H9 (cell line): Measurements from ENCODE around the gene MADCAM1. TPM values are rescaled to one million over a fixed set of nuclear protein-coding genes. Genes with fewer than 3 reads are reported as not detected.

Source experiments
- DNase-seq: peaks from one replicate; pipeline ENCODE4 v3.0.0-alpha.2; 2017
- H2AFZ ChIP-seq: one replicate; pipeline ENCODE4 v1.6.1; 2013; ENCODE audit warnings: mild to moderate bottlenecking, low read length, control low read depth, moderate library complexity
- H2AK5ac ChIP-seq: 2 replicates; pipeline ENCODE4 v1.6.1; 2013; ENCODE audit warnings: low read length, control low read depth, mixed read lengths; ENCODE audit not compliant: insufficient read length
- H2BK120ac ChIP-seq: one replicate; pipeline ENCODE4 v1.6.1; 2013; ENCODE audit warnings: low read depth, mild to moderate bottlenecking, low read length, control low read depth, inconsistent platforms; ENCODE audit not compliant: poor library complexity, severe bottlenecking
- H2BK12ac ChIP-seq: 2 replicates; pipeline ENCODE4 v1.6.1; 2013; ENCODE audit warnings: low read length, control low read depth, mixed read lengths, low read depth; ENCODE audit not compliant: insufficient read length
- H2BK15ac ChIP-seq: 2 replicates; pipeline ENCODE4 v1.6.1; 2013; ENCODE audit warnings: low read depth, low read length, control low read depth
- H2BK20ac ChIP-seq: one replicate; pipeline ENCODE4 v1.6.1; 2013; ENCODE audit warnings: low read depth, mild to moderate bottlenecking, low read length, control low read depth, inconsistent platforms; ENCODE audit not compliant: poor library complexity, severe bottlenecking
- H2BK5ac ChIP-seq: 2 replicates; pipeline ENCODE4 v1.6.1; 2013; ENCODE audit warnings: low read length, control low read depth, mixed read lengths; ENCODE audit not compliant: insufficient read length
- H3K14ac ChIP-seq: 2 replicates; pipeline ENCODE4 v1.6.1; 2013; ENCODE audit warnings: low read length, control low read depth; ENCODE audit not compliant: insufficient read depth
- H3K18ac ChIP-seq: 2 replicates; pipeline ENCODE4 v1.6.1; 2013; ENCODE audit warnings: low read depth, mild to moderate bottlenecking, mixed read lengths, low read length, control low read depth; ENCODE audit not compliant: insufficient read length
- H3K23ac ChIP-seq: 2 replicates; pipeline ENCODE4 v1.6.1; 2013; ENCODE audit warnings: low read length, control low read depth, mixed read lengths, low read depth; ENCODE audit not compliant: insufficient read length
- H3K23me2 ChIP-seq: 2 replicates; pipeline ENCODE4 v1.6.1; 2013; ENCODE audit warnings: low read depth, mild to moderate bottlenecking, mixed read lengths, low read length, control low read depth; ENCODE audit not compliant: insufficient read length, poor library complexity, severe bottlenecking
- H3K27ac ChIP-seq: 2 replicates; pipeline ENCODE4 v1.5.1; 2013; ENCODE audit warnings: low read length, control low read depth, mixed read lengths, low read depth; ENCODE audit not compliant: insufficient read length
- H3K27me3 ChIP-seq: 2 replicates; pipeline ENCODE4 v1.6.1; 2013; ENCODE audit warnings: low read length, control low read depth, inconsistent platforms; ENCODE audit not compliant: insufficient read depth
- H3K4ac ChIP-seq: 2 replicates; pipeline ENCODE4 v1.6.1; 2013; ENCODE audit warnings: low read depth, mild to moderate bottlenecking, control low read depth, inconsistent platforms, low read length, moderate library complexity
- H3K4me1 ChIP-seq: 2 replicates; pipeline ENCODE4 v1.6.1; 2013; ENCODE audit warnings: low read length, control low read depth, inconsistent platforms; ENCODE audit not compliant: insufficient read depth
- H3K4me2 ChIP-seq: 2 replicates; pipeline ENCODE4 v1.6.1; 2013; ENCODE audit warnings: low read length, control low read depth, mixed read lengths; ENCODE audit not compliant: insufficient read length, insufficient read depth
- H3K56ac ChIP-seq: 2 replicates; pipeline ENCODE4 v1.6.1; 2013; ENCODE audit warnings: low read depth, mild to moderate bottlenecking, mixed read lengths, low read length, control low read depth; ENCODE audit not compliant: insufficient read length
- H3K79me1 ChIP-seq: 2 replicates; pipeline ENCODE4 v1.6.1; 2013; ENCODE audit warnings: low read depth, mild to moderate bottlenecking, moderate library complexity, low read length, control low read depth, inconsistent platforms; ENCODE audit not compliant: insufficient read depth, poor library complexity, severe bottlenecking
- H3K79me2 ChIP-seq: 2 replicates; pipeline ENCODE4 v1.6.1; 2013; ENCODE audit warnings: low read length, control low read depth, inconsistent platforms; ENCODE audit not compliant: insufficient read depth
- H3K9ac ChIP-seq: 2 replicates; pipeline ENCODE4 v1.6.1; 2013; ENCODE audit warnings: low read length, control low read depth, mixed read lengths; ENCODE audit not compliant: insufficient read length; ENCODE audit errors: extremely low read depth
- H3K9me3 ChIP-seq: one replicate; pipeline ENCODE4 v1.6.1; 2013; ENCODE audit warnings: low read depth, low read length, inconsistent platforms; ENCODE audit not compliant: control insufficient read depth
- H3T11ph ChIP-seq: one replicate; pipeline ENCODE4 v1.6.1; 2013; ENCODE audit warnings: mild to moderate bottlenecking, low read length, control low read depth, inconsistent platforms
- H4K20me1 ChIP-seq: one replicate; pipeline ENCODE4 v1.6.1; 2013; ENCODE audit not compliant: control insufficient read depth, insufficient read length, insufficient read depth
- H4K5ac ChIP-seq: 2 replicates; pipeline ENCODE4 v1.6.1; 2013; ENCODE audit warnings: low read depth, mild to moderate bottlenecking, mixed read lengths, low read length, control low read depth; ENCODE audit not compliant: insufficient read length
- H4K8ac ChIP-seq: replicated peaks from 2 replicates; pipeline ENCODE4 v1.6.1; 2013; ENCODE audit warnings: low read length, control low read depth, mixed read lengths, low read depth; ENCODE audit not compliant: insufficient read length
- H4K91ac ChIP-seq: 2 replicates; pipeline ENCODE4 v1.6.1; 2013; ENCODE audit warnings: low read depth, mild to moderate bottlenecking, moderate library complexity, mixed read lengths, low read length, control low read depth; ENCODE audit not compliant: insufficient read length
- H3K27ac Mint-ChIP-seq, 3 experiments: 2 replicates in 2 of 3; 3 replicates in 1 of 3; pipeline ENCODE4 v1.8.0; 2020 to 2021; ENCODE audit warnings: mixed read lengths in 3 of 3, mild to moderate bottlenecking in 1 of 3, moderate library complexity in 1 of 3
- H3K27me3 Mint-ChIP-seq: 2 replicates; pipeline ENCODE4 v1.8.0; 2021; ENCODE audit warnings: low read depth, mild to moderate bottlenecking, moderate library complexity, mixed read lengths
- H3K36me3 Mint-ChIP-seq, 3 experiments: 2 replicates in 2 of 3; 3 replicates in 1 of 3; pipeline ENCODE4 v1.8.0; 2020 to 2021; ENCODE audit warnings: low read depth in 3 of 3, mixed read lengths in 3 of 3; ENCODE audit not compliant: insufficient read depth in 1 of 3
- H3K4me1 Mint-ChIP-seq, 2 experiments: 2 replicates each; pipeline ENCODE4 v1.8.0; 2020; ENCODE audit warnings: mixed read lengths in 2 of 2
- H3K4me3 Mint-ChIP-seq, 2 experiments: 2 replicates in 1 of 2; 3 replicates in 1 of 2; pipeline ENCODE4 v1.8.0; 2020 to 2021; ENCODE audit warnings: mild to moderate bottlenecking in 2 of 2, mixed read lengths in 2 of 2, moderate library complexity in 1 of 2
- H3K9me3 Mint-ChIP-seq, 2 experiments: 2 replicates in 1 of 2; 3 replicates in 1 of 2; pipeline ENCODE4 v1.8.0; 2020; ENCODE audit warnings: mild to moderate bottlenecking in 2 of 2, mixed read lengths in 2 of 2, moderate library complexity in 1 of 2
- CTCF ChIP-seq: fragments of 200-600 bp; sonication (generic); conservative IDR thresholded peaks from 3 replicates; pipeline ENCODE4 v1.8.0; 2021; ENCODE audit warnings: antibody characterized with exemption, mild to moderate bottlenecking
- WGBS: extraction: QIAGEN DNeasy Blood & Tissue Kit; methylation state at CpG from one replicate; pipeline ENCODE4 v1.1.7; 2013; ENCODE audit warnings: missing lambda C conversion rate, low lambda C conversion rate, mixed read lengths; ENCODE audit not compliant: insufficient read length; ENCODE audit errors: extremely low coverage; 5-methylcytosine and 5-hydroxymethylcytosine counted together
- total RNA-seq: library from RNA; stranded (reverse); gene quantifications from 2 replicates; pipeline ENCODE4 v1.2.1, GENCODE V29; 2021

The MADCAM1 gene
- total RNA-seq, 1 experiment from 2014 or later = 1.2 TPM

DNA sequence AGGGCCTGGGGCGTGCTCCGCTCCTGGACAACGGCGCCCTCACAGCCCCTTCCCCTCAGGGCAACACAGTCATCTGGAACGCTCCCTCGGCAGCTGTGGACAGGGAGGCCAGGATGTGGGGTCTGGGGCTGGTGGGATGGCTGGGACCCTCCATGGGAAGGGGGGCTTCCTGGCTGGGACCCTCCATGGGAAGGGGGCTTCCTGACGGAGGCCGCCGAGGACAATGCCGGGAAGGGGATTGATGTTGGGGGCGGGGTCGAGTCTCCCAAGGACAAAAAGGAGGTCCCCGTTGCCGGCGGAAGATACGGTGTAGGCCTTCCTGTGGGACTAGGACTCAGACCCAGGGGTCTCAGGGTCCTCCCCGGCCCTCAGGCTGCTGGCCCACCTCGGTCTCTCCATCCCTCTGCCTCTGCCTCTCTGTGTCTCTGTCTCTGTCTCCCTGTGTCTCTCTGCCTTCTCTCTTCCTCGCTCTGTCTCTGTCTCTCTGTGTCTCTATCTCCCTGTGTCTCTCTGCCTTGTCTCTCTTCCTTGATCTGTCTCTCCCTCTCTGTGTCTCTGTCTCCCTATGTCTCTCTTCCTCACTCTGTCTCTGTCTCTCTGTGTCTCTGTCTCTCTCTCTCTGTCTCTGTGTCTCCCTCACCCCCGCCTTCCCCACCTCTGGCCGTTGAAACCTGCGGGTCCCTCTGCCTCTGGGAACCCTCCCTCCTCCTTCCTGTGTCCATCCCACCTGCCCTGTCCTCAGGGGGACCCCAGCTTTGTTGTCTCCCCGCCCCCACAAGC lies 2.7 kb upstream of the MADCAM1 start:
- Histone ChIP-seq H2AK5ac (no peak overlapping the region), H3K14ac (no peak overlapping the region), H4K20me1 (no peaks in the 10 kb centered on the region), H3K27me3 (peaks cover 9% of the 10 kb centered on the region; the same call in 1 of the 2 replicates), H3K23me2 (peaks cover 11% of the 10 kb centered on the region), H3T11ph (no peak overlapping the region), H2BK20ac (no peak overlapping the region), H4K91ac (no peak overlapping the region), H3K27ac (no peak overlapping the region), H2BK120ac (no peak overlapping the region), H2AFZ (no peak overlapping the region), H3K4me2 (no peak overlapping the region), H4K8ac (no peak overlapping the region), H2BK5ac (no peak overlapping the region), H3K9ac (no peak overlapping the region), H2BK12ac (no peak overlapping the region), H3K79me2 (no peaks in the 10 kb centered on the region), H3K4me1 (no peaks in the 10 kb centered on the region), H2BK15ac (no peak overlapping the region), H4K5ac (no peak overlapping the region), H3K4ac (no peak overlapping the region), H3K18ac (no peak overlapping the region), H3K79me1 (no peaks in the 10 kb centered on the region), H3K23ac (no peak overlapping the region), H3K56ac (no peak overlapping the region), H3K9me3 (no peaks in the 10 kb centered on the region)
- no CpG with 5 or more reads among the region's 23 CpGs for WGBS
- H3K4me1 Mint-ChIP-seq = peaks cover 0 to 18% of the 10 kb centered on the region in 2 experiments; a peak in 2 of 4 replicates
- H3K9me3 Mint-ChIP-seq = peaks cover 3 to 4% of the 10 kb centered on the region in 2 experiments; a peak in 2 of 5 replicates
- H3K27me3 Mint-ChIP-seq = peaks cover 26% of the 10 kb centered on the region
- H3K36me3 Mint-ChIP-seq = no peaks in the 10 kb centered on the region
- H3K4me3 Mint-ChIP-seq = no peak overlapping the region
- no peak for TF ChIP-seq CTCF
- no peak overlapping the region for H3K27ac Mint-ChIP-seq
- DNase-seq = peak; percentile 36
